ENCODE measurements around the gene OOEP.

DNA sequence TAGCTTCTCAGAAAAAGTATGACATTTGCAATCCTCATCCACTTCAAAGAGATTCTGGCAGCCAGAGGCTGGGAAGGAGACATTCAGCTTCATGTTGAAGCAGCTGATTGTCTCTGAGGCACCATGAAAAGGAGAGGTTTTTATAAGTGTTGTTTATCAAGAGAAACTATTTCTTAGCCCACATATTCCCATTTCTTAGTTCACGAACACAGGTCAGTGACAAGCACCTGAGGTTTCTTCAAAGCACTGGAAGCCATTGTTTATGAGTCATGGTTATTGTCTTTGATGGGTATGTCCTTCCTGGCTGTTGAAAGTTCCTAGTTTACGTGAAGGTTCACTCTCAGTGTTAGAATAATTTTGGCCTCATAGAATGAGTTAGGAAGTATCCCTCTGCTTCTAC, 22.0 kb upstream of the OOEP start:
- TF ChIP-seq, protein P1, sequence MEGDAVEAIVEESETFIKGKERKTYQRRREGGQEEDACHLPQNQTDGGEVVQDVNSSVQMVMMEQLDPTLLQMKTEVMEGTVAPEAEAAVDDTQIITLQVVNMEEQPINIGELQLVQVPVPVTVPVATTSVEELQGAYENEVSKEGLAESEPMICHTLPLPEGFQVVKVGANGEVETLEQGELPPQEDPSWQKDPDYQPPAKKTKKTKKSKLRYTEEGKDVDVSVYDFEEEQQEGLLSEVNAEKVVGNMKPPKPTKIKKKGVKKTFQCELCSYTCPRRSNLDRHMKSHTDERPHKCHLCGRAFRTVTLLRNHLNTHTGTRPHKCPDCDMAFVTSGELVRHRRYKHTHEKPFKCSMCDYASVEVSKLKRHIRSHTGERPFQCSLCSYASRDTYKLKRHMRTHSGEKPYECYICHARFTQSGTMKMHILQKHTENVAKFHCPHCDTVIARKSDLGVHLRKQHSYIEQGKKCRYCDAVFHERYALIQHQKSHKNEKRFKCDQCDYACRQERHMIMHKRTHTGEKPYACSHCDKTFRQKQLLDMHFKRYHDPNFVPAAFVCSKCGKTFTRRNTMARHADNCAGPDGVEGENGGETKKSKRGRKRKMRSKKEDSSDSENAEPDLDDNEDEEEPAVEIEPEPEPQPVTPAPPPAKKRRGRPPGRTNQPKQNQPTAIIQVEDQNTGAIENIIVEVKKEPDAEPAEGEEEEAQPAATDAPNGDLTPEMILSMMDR (IDR thresholded peaks at IDR 0.05) = no peak
- TF ChIP-seq POLR2A (IDR thresholded peaks at IDR 0.05) = no peak
